ENCODE data around the gene CPT1A. TPM values are rescaled to one million over a fixed set of nuclear protein-coding genes. Genes with fewer than 3 reads are reported as not detected.

Gene CPT1A
- total RNA-seq, 2 donors from 2014 or later = 33.3 to 55.2 TPM

- TF ChIP-seq POLR2AphosphoS5 (IDR thresholded peaks at IDR 0.05) = no peak
- no peak for TF ChIP-seq POLR2A (IDR thresholded peaks at IDR 0.05)
- TF ChIP-seq, protein P1, sequence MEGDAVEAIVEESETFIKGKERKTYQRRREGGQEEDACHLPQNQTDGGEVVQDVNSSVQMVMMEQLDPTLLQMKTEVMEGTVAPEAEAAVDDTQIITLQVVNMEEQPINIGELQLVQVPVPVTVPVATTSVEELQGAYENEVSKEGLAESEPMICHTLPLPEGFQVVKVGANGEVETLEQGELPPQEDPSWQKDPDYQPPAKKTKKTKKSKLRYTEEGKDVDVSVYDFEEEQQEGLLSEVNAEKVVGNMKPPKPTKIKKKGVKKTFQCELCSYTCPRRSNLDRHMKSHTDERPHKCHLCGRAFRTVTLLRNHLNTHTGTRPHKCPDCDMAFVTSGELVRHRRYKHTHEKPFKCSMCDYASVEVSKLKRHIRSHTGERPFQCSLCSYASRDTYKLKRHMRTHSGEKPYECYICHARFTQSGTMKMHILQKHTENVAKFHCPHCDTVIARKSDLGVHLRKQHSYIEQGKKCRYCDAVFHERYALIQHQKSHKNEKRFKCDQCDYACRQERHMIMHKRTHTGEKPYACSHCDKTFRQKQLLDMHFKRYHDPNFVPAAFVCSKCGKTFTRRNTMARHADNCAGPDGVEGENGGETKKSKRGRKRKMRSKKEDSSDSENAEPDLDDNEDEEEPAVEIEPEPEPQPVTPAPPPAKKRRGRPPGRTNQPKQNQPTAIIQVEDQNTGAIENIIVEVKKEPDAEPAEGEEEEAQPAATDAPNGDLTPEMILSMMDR (IDR thresholded peaks at IDR 0.05) = no peak
- Histone ChIP-seq H3K4me3 (no peak overlapping the region), H3K36me3 (no peaks in the 10 kb centered on the region), H3K4me1 (replicated peaks) (no peaks in the 10 kb centered on the region), H3K9me3 (no peaks in the 10 kb centered on the region), H3K27me3 (replicated peaks; ENCODE audit: insufficient read depth) (no peaks in the 10 kb centered on the region), H3K27ac (no peak overlapping the region)
- DNase-seq (ENCODE audit: low spot score) = no peak
- intact Hi-C loops (cut with DNase I) = no loop called here
- 97% methylated on average over 1 of the region's 1 CpG for whole genome bisulfite sequencing
Observed at GRCh38 chr11:68722143-68722542, 119.6 kb downstream of the CPT1A start.

DNA sequence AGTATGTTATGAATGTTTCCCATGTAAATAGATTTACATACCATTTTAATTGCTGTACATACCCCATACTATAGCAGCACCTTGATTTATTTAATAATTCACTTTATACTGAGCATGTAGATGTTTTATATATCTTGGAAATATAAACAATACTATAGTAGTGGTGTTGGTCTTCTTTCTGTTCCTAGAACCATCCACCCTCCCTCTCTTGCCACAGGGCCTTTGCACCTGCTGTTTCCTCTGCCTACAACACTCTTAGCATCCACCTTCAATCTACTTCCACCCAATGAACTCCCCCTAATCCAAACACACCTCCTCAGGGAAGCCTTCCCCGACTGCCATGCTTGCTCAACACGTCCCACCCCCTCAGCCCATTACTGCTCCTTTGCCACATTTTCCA lies 120.6 kb downstream of the CPT1A start:
- intact Hi-C loops (cut with DNase I) = no loop called here
- no peak overlapping the region for H3K27ac ChIP-seq
- no peaks in the 10 kb centered on the region for H3K36me3 ChIP-seq
- no peak for DNase-seq (ENCODE audit: low spot score)
- H3K9me3 ChIP-seq = no peaks in the 10 kb centered on the region
- no peaks in the 10 kb centered on the region for H3K4me1 ChIP-seq (replicated peaks)
- TF ChIP-seq POLR2AphosphoS5 (IDR thresholded peaks at IDR 0.05) (no peak), POLR2A (IDR thresholded peaks at IDR 0.05) (no peak)
- TF ChIP-seq, protein P1 (IDR thresholded peaks at IDR 0.05) = no peak
- no peaks in the 10 kb centered on the region for H3K27me3 ChIP-seq (replicated peaks; ENCODE audit: insufficient read depth)
- 95% methylated on average over 2 of the region's 2 CpGs for WGBS
- H3K4me3 ChIP-seq = no peak overlapping the region

GRCh38 chr11:68715456-68716122 lies 126.1 kb downstream of the CPT1A start:
- no peak for DNase-seq (ENCODE audit: low spot score)
- Histone ChIP-seq H3K27ac (no peak overlapping the region), H3K9me3 (no peaks in the 10 kb centered on the region), H3K4me3 (no peak overlapping the region), H3K4me1 (replicated peaks) (no peaks in the 10 kb centered on the region), H3K36me3 (no peaks in the 10 kb centered on the region), H3K27me3 (replicated peaks; ENCODE audit: insufficient read depth) (no peaks in the 10 kb centered on the region)
- TF ChIP-seq POLR2A (IDR thresholded peaks at IDR 0.05) (no peak), POLR2AphosphoS5 (IDR thresholded peaks at IDR 0.05) (no peak)
- TF ChIP-seq, protein P1 (IDR thresholded peaks at IDR 0.05) = no peak
- intact Hi-C loops (cut with DNase I) = no loop called here
- 82% methylated on average over 11 of the region's 11 CpGs for WGBS

DNA sequence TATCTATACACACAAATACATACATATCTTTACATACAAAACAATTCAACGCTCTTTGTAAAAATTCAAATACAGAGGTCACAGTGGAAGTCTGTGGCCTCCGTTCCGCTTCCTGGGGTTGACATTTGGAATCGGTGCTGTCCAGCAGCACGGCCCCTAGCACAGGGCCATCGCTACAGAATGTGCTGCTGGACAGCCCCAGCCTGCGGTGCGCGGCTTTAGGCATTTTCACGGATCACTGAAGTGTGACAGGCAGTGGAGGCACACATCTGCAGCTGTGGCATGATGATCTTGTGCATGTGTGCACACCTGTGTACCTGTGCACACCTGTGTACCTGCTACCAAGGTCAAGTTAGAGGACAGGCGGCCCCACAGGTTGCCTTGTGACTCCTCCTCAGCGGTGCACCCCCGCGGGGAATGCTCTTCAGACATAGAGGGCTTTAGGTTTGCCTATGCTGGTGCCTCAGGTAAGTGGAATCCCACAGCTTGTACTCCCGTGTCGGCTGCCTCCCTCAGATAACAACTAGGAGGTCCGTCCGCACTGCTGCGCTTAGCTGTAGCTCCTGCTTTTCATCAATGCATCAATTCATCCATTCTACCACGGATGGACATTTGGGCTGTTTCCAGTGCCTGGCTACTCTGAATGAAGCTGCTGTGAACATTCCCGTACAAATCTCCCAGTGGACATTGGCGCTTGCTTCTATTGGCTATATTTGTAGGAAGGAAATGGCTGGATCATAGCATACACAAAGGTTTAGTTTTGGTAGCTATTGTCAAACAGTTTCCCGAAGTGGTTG lies 127.5 kb downstream of the CPT1A start:
- WGBS = 86% methylated on average over 23 of the region's 23 CpGs
- no peak overlapping the region for H3K27ac ChIP-seq
- DNase-seq (ENCODE audit: low spot score) = no peak

More for the DNA sequence above, 127.5 kb downstream of the CPT1A start:
- Histone ChIP-seq H3K36me3 (no peaks in the 10 kb centered on the region), H3K9me3 (no peaks in the 10 kb centered on the region), H3K27me3 (replicated peaks; ENCODE audit: insufficient read depth) (no peaks in the 10 kb centered on the region), H3K4me3 (no peak overlapping the region), H3K4me1 (replicated peaks) (no peaks in the 10 kb centered on the region)
- intact Hi-C loops (cut with DNase I) = no loop called here
- TF ChIP-seq, protein P1 (IDR thresholded peaks at IDR 0.05) = no peak
- no peak for TF ChIP-seq POLR2A (IDR thresholded peaks at IDR 0.05)
- no peak for TF ChIP-seq POLR2AphosphoS5 (IDR thresholded peaks at IDR 0.05)

All from prostate gland (tissue), 2 donors.